HepG2 (cell line): ENCODE data around the gene KIRREL2. TPM values are rescaled to one million over a fixed set of nuclear protein-coding genes. Genes with fewer than 3 reads are reported as not detected.

Experiments used
- ATAC-seq: fragments of 200-7000 bp; cut with Tn5 transposase; 3 replicates; pipeline ENCODE4 v1.9.1; 2020; ENCODE audit warnings: mild to moderate bottlenecking, moderate library complexity
- BruUV-seq: library from RNA; stranded (reverse); fragments of 400-500 nt; replicated peaks from 2 replicates; lab custom pipeline; 2021; lab: Mats Ljungman, UMichigan
- CTCF ChIA-PET: fragments of 300-600 bp; formaldehyde crosslinking; extraction: SDS; loops from one replicate; lab custom pipeline; 2021; ENCODE audit warnings: low total read pairs, inconsistent platforms, low intra/inter-chr PET ratio; lab: Yijun Ruan, JAX
- POLR2A ChIA-PET: fragments of 350-600 bp; sonication (Branson Sonifier 250); formaldehyde crosslinking; loops from one replicate; lab custom pipeline; 2020; ENCODE audit warnings: antibody characterized with exemption, inconsistent platforms; lab: Yijun Ruan, JAX
- DNase-seq: peaks from one replicate; pipeline ENCODE4 v3.0.0-alpha.2; 2015; ENCODE audit warnings: low spot score
- FAIRE-seq: peaks from 3 replicates; lab custom pipeline; 2011; peaks lifted over from hg19 to GRCh38; lab: Jason Lieb, UNC
- H2AFZ ChIP-seq: one replicate; pipeline ENCODE4 v1.6.1; 2011; ENCODE audit warnings: low read length, inconsistent platforms
- H3K27ac ChIP-seq: fragments of 300-600 bp; 3 replicates; pipeline ENCODE4 v1.8.0; 2011; ENCODE audit warnings: mixed run types, mild to moderate bottlenecking, mixed read lengths, low read length, inconsistent platforms; ENCODE audit not compliant: insufficient read depth; ENCODE audit errors: extremely low read length
- H3K27me3 ChIP-seq, 2 experiments: fragments of 200-600 bp in 1 of 2; 2 replicates in 1 of 2; 3 replicates in 1 of 2; pipeline versions ENCODE4 v1.6.0 to v1.8.0; 2011; ENCODE audit warnings: low read length in 2 of 2, mild to moderate bottlenecking in 2 of 2, moderate library complexity in 2 of 2, inconsistent platforms in 1 of 2; ENCODE audit not compliant: insufficient read depth in 2 of 2, control insufficient read depth in 1 of 2
- H3K36me3 ChIP-seq, 2 experiments: fragments of 200-600 bp in 1 of 2; replicated peaks in 1 of 2; 2 replicates in 1 of 2; 3 replicates in 1 of 2; pipeline versions ENCODE4 v1.5.1 to v1.8.0; 2011; ENCODE audit warnings: low read length in 2 of 2, inconsistent platforms in 1 of 2; ENCODE audit not compliant: insufficient read depth in 2 of 2, control insufficient read depth in 1 of 2
- H3K4me1 ChIP-seq: 2 replicates; pipeline ENCODE4 v1.5.1; 2012; ENCODE audit warnings: low read length, inconsistent platforms; ENCODE audit not compliant: insufficient read depth
- H3K4me2 ChIP-seq: 2 replicates; pipeline ENCODE4 v1.6.0; 2011; ENCODE audit warnings: low read depth, low read length, inconsistent platforms
- H3K4me3 ChIP-seq, 3 experiments: fragments of 200-600 bp in 1 of 3; sonication (generic), shearing (Covaris generic) in 1 of 3; replicated peaks in 1 of 3; 2 replicates each; pipeline ENCODE4 v1.5.1; 2011 to 2016; ENCODE audit warnings: low read length in 3 of 3, inconsistent platforms in 2 of 3, low read depth in 2 of 3, mild to moderate bottlenecking in 2 of 3, control low read depth in 1 of 3, mixed read lengths in 1 of 3; ENCODE audit not compliant: insufficient read depth in 1 of 3
- H3K79me2 ChIP-seq: one replicate; pipeline ENCODE4 v1.6.1; 2011; ENCODE audit warnings: low read length, inconsistent platforms; ENCODE audit not compliant: insufficient read depth
- H3K9ac ChIP-seq: 2 replicates; pipeline ENCODE4 v1.6.0; 2011; ENCODE audit warnings: mild to moderate bottlenecking, low read depth, low read length, inconsistent platforms; ENCODE audit not compliant: insufficient read depth
- H3K9me3 ChIP-seq: 2 replicates; pipeline ENCODE4 v1.5.1; 2012; ENCODE audit warnings: mild to moderate bottlenecking, low read length
- H4K20me1 ChIP-seq: 2 replicates; pipeline ENCODE4 v1.6.0; 2011; ENCODE audit warnings: inconsistent platforms, mild to moderate bottlenecking, low read length, moderate library complexity; ENCODE audit not compliant: insufficient read depth
- DNMT1 ChIP-seq: sonication (generic); formaldehyde crosslinking; IDR thresholded peaks from 2 replicates; pipeline ENCODE4 v1.5.1; 2020; ENCODE audit warnings: mild to moderate bottlenecking, missing genetic modification reagents
- ESRRA ChIP-seq: sonication (generic); formaldehyde crosslinking; IDR thresholded peaks from 2 replicates; pipeline ENCODE4 v1.5.1; 2020; ENCODE audit warnings: mild to moderate bottlenecking, low read depth, missing genetic modification reagents
- KAT2B ChIP-seq: fragments of 150-350 bp; IDR thresholded peaks from 2 replicates; pipeline ENCODE4 v1.6.1; 2014; ENCODE audit warnings: low read depth, low read length, borderline replicate concordance
- MTA3 ChIP-seq: sonication (generic); formaldehyde crosslinking; IDR thresholded peaks from 2 replicates; pipeline ENCODE4 v1.4.0; 2020; ENCODE audit warnings: missing genetic modification reagents
- ZNF335 ChIP-seq: sonication (generic); formaldehyde crosslinking; IDR thresholded peaks from 2 replicates; pipeline ENCODE4 v1.4.0; 2020; ENCODE audit warnings: missing genetic modification reagents
- ZNF468 ChIP-seq: sonication (generic); formaldehyde crosslinking; IDR thresholded peaks from 2 replicates; pipeline ENCODE4 v1.8.0; 2022; ENCODE audit warnings: mild to moderate bottlenecking, moderate library complexity, missing genetic modification reagents
- ZNF703 ChIP-seq: sonication (generic); formaldehyde crosslinking; IDR thresholded peaks from 2 replicates; pipeline ENCODE4 v1.5.1; 2020; ENCODE audit warnings: missing genetic modification reagents, mild to moderate bottlenecking, moderate library complexity, borderline replicate concordance
- WGBS: methylation state at CpG from one replicate; pipeline ENCODE4 v1.1.6; 2017; ENCODE audit warnings: low lambda C conversion rate; 5-methylcytosine and 5-hydroxymethylcytosine counted together
- in situ Hi-C: cut with HindIII; loops from 2 replicates; pipeline ENCODE4 v1.10.0; 2017; ENCODE audit warnings: low pct_unique_long_range_greater_than_20kb; ENCODE audit not compliant: extremely low pct_ligation_motif_present
- intact Hi-C: fragments of 100-400 bp; cut with micrococcal nuclease; formaldehyde crosslinking; loops from one replicate; pipeline ENCODE4 v1.10.0; 2022; ENCODE audit not compliant: unreplicated experiment
- polyA plus RNA-seq, 8 experiments: library from polyadenylated mRNA; depleted of rRNA in 3 of 8; stranded (reverse) in 7 of 8; unstranded in 1 of 8; fragments of >200 nt; fragmentation: Illumina TruSeq in 4 of 8; extraction: Trizol in 4 of 8; gene quantifications; 2 replicates each; pipeline versions ENCODE4 v1.2.1 to v1.2.3, GENCODE V29; 2011 to 2016; ENCODE audit warnings: low read depth in 4 of 8, missing spikeins in 1 of 8, mixed read lengths in 1 of 8; ENCODE audit not compliant: insufficient read depth in 1 of 8
- total RNA-seq, 5 experiments: library from RNA; depleted of rRNA; stranded (reverse); fragments of >200 nt; fragmentation: Illumina TruSeq; extraction: Trizol; gene quantifications; 2 replicates each; pipeline ENCODE4 v1.2.3, GENCODE V29; 2016; ENCODE audit warnings: low read depth in 1 of 5
- TF ChIP-seq, protein P1 (sequence below): sonication (generic); formaldehyde crosslinking; IDR thresholded peaks from 2 replicates; pipeline ENCODE4 v1.4.0; 2020; ENCODE audit warnings: missing genetic modification reagents, mild to moderate bottlenecking, borderline replicate concordance
- TF ChIP-seq, protein P2 (sequence below): sonication (generic); formaldehyde crosslinking; IDR thresholded peaks from 2 replicates; pipeline ENCODE4 v1.5.0; 2020; ENCODE audit warnings: missing genetic modification reagents, mild to moderate bottlenecking, borderline replicate concordance
- TF ChIP-seq, protein P3 (sequence below): sonication (generic); formaldehyde crosslinking; IDR thresholded peaks from 2 replicates; pipeline ENCODE4 v1.8.0; 2022; ENCODE audit warnings: missing genetic modification reagents, low read depth, mild to moderate bottlenecking, borderline replicate concordance
- TF ChIP-seq, protein P4 (sequence below): sonication (generic); formaldehyde crosslinking; IDR thresholded peaks from 2 replicates; pipeline ENCODE4 v1.5.0; 2020; ENCODE audit warnings: mild to moderate bottlenecking, missing genetic modification reagents

Gene KIRREL2
- total and polyA plus RNA-seq, 2 of the 13 experiments (the other 11 are each of a cell fraction or from before 2014, with no cell fraction given) = 0.18 to 2.4 TPM

DNA sequence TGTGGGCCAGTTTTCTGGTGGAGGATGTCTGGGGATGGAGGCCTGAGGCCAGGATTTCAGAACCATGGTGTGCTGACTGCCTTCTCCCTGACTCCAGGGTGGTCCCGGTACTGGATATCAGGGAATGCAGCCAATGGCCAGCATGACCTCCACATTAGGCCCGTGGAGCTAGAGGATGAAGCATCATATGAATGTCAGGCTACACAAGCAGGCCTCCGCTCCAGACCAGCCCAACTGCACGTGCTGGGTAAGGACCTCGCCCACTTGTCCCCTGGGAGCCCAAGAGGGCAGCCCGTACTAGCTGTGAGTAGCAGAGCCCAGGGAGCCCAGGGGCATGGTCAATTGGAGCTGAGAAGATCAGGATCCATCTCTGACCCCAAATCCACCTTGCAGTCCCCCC lies 1.6 kb downstream of the KIRREL2 start:
- no TSS peak for BruUV-seq
- FAIRE-seq = no peak
- Histone ChIP-seq H2AFZ (no peak overlapping the region), H3K79me2 (no peaks in the 10 kb centered on the region), H3K9ac (no peak overlapping the region), H3K4me3 (no peak overlapping the region), H3K36me3 (no peaks in the 10 kb centered on the region), H3K9me3 (no peaks in the 10 kb centered on the region), H3K27me3 (peaks cover 8 to 54% of the 10 kb centered on the region in 2 experiments)
- CTCF ChIA-PET = no interaction called here
- POLR2A ChIA-PET = no interaction called here
- TF ChIP-seq ZNF703 (CRISPR knock-in tag) = no peak
- TF ChIP-seq, protein P1, sequence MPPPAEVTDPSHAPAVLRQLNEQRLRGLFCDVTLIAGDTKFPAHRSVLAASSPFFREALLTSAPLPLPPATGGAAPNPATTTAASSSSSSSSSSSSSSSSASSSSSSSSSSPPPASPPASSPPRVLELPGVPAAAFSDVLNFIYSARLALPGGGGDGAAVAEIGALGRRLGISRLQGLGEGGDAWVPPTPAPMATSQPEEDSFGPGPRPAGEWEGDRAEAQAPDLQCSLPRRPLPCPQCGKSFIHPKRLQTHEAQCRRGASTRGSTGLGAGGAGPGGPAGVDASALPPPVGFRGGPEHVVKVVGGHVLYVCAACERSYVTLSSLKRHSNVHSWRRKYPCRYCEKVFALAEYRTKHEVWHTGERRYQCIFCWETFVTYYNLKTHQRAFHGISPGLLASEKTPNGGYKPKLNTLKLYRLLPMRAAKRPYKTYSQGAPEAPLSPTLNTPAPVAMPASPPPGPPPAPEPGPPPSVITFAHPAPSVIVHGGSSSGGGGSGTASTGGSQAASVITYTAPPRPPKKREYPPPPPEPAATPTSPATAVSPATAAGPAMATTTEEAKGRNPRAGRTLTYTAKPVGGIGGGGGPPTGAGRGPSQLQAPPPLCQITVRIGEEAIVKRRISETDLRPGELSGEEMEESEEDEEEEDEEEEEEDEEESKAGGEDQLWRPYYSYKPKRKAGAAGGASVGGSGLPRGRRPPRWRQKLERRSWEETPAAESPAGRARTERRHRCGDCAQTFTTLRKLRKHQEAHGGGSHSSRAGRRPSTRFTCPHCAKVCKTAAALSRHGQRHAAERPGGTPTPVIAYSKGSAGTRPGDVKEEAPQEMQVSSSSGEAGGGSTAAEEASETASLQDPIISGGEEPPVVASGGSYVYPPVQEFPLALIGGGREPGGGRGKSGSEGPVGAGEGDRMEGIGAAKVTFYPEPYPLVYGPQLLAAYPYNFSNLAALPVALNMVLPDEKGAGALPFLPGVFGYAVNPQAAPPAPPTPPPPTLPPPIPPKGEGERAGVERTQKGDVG (CRISPR knock-in tag) = no peak
- no peak for TF ChIP-seq ZNF468 (CRISPR knock-in tag)
- TF ChIP-seq, all 625 proteins: peak for 0
- ATAC-seq = no peak
- Histone ChIP-seq H3K4me2 (no peak overlapping the region), H3K27ac (no peak overlapping the region), H4K20me1 (0 out of 2 replicates have a peak, but pooled peaks cover 3% of the 10 kb centered on the region), H3K4me1 (peaks cover 58% of the 10 kb centered on the region)
- 0% methylated on average over 1 of the region's 6 CpGs for WGBS
- in situ Hi-C loops (no loop called here), intact Hi-C loops (no loop called here)
- no peak for DNase-seq

DNA sequence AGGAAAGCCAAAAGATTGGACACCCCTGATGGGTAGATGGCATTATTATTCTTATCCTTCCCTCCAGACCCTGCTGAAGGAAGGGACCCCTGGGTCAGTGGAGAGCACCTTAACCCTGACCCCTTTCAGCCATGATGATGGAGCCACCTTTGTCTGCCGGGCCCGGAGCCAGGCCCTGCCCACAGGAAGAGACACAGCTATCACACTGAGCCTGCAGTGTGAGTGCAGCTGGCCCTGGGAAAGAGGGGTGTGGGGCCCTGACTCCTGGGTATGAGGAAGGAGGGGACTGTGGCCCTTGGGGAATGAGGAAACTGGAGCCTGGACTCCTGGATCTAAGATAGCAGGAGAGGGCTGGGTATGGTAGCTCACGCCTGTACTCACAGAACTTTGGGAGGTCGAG lies 2.7 kb downstream of the KIRREL2 start:
- POLR2A ChIA-PET = no interaction called here
- CTCF ChIA-PET = no interaction called here
- intact Hi-C loops (no loop called here), in situ Hi-C loops (no loop called here)
- H2AFZ ChIP-seq = no peak overlapping the region
- peaks cover 8 to 53% of the 10 kb centered on the region in 2 experiments for H3K27me3 ChIP-seq
- no peaks in the 10 kb centered on the region for H3K9me3 ChIP-seq
- ATAC-seq (no peak), DNase-seq (no peak), FAIRE-seq (no peak)
- no peak overlapping the region for H3K9ac ChIP-seq
- 0 out of 2 replicates have a peak, but pooled peaks cover 3% of the 10 kb centered on the region for H4K20me1 ChIP-seq
- no peak overlapping the region for H3K4me3 ChIP-seq
- H3K79me2 ChIP-seq = no peaks in the 10 kb centered on the region
- H3K27ac ChIP-seq = no peak overlapping the region
- 13% methylated on average over 2 of the region's 4 CpGs for WGBS
- H3K4me2 ChIP-seq = no peak overlapping the region
- no TSS peak for BruUV-seq
- H3K36me3 ChIP-seq = no peaks in the 10 kb centered on the region
- H3K4me1 ChIP-seq = peaks cover 56% of the 10 kb centered on the region
- TF ChIP-seq, protein P2, sequence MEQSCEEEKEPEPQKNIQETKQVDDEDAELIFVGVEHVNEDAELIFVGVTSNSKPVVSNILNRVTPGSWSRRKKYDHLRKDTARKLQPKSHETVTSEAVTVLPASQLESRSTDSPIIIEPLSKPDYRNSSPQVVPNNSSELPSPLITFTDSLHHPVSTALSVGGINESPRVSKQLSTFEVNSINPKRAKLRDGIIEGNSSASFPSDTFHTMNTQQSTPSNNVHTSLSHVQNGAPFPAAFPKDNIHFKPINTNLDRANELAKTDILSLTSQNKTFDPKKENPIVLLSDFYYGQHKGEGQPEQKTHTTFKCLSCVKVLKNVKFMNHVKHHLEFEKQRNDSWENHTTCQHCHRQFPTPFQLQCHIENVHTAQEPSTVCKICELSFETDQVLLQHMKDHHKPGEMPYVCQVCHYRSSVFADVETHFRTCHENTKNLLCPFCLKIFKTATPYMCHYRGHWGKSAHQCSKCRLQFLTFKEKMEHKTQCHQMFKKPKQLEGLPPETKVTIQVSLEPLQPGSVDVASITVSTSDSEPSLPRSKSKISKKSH (CRISPR knock-in tag) = no peak
- TF ChIP-seq, protein P3, sequence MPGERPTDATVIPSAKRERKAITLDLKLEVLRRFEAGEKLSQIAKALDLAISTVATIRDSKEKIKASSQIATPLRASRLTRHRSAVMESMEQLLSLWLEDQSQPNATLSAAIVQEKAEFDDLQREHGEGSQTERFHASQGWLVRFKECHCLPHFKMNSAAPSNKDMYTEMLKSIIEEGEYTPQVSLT (CRISPR knock-in tag) = no peak
- TF ChIP-seq DNMT1 (CRISPR knock-in tag) (no peak), KAT2B (no peak), ZNF335 (CRISPR knock-in tag) (no peak), ESRRA (CRISPR knock-in tag) (no peak), MTA3 (CRISPR knock-in tag) (no peak)
- TF ChIP-seq, protein P4, sequence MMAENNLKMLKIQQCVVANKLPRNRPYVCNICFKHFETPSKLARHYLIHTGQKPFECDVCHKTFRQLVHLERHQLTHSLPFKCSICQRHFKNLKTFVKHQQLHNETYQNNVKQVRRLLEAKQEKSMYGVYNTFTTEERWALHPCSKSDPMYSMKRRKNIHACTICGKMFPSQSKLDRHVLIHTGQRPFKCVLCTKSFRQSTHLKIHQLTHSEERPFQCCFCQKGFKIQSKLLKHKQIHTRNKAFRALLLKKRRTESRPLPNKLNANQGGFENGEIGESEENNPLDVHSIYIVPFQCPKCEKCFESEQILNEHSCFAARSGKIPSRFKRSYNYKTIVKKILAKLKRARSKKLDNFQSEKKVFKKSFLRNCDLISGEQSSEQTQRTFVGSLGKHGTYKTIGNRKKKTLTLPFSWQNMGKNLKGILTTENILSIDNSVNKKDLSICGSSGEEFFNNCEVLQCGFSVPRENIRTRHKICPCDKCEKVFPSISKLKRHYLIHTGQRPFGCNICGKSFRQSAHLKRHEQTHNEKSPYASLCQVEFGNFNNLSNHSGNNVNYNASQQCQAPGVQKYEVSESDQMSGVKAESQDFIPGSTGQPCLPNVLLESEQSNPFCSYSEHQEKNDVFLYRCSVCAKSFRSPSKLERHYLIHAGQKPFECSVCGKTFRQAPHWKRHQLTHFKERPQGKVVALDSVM (CRISPR knock-in tag) = no peak
